Measurements from ENCODE around the gene MATN1. TPM values are rescaled to one million over a fixed set of nuclear protein-coding genes. Genes with fewer than 3 reads are reported as not detected.

Gene MATN1
- total RNA-seq, 2 experiments from 2014 or later = 0.28 to 0.42 TPM

- POLR2A ChIA-PET = no interaction called here
- H4K20me1 ChIP-seq (ENCODE audit: insufficient read depth, low read length) = no peaks in the 10 kb centered on the region
- no peak overlapping the region for H3K27ac ChIP-seq (ENCODE audit: low read depth, low read length, poor library complexity, severe bottlenecking)
- H3K9me2 ChIP-seq (ENCODE audit: insufficient read depth, low read length) = no peaks in the 10 kb centered on the region
- no peaks in the 10 kb centered on the region for H3K79me2 ChIP-seq (ENCODE audit: insufficient read depth, low read depth, low read length)
- CTCF ChIA-PET (ENCODE audit: unreplicated experiment) = no interaction called here
- DNase-seq (ENCODE audit: low spot score) = no peak
- no peaks in the 10 kb centered on the region for H3K36me3 ChIP-seq (ENCODE audit: insufficient read depth, low read length)
- H3K4me3 ChIP-seq (ENCODE audit: low read depth, low read length, poor library complexity, severe bottlenecking) = no peak overlapping the region
- peaks cover 10% of the 10 kb centered on the region for H3K4me1 ChIP-seq (ENCODE audit: insufficient read depth, low read length, poor library complexity, severe bottlenecking)
- intact Hi-C loops (cut with micrococcal nuclease; ENCODE audit: unreplicated experiment) = no loop called here
- TF ChIP-seq, protein P1, sequence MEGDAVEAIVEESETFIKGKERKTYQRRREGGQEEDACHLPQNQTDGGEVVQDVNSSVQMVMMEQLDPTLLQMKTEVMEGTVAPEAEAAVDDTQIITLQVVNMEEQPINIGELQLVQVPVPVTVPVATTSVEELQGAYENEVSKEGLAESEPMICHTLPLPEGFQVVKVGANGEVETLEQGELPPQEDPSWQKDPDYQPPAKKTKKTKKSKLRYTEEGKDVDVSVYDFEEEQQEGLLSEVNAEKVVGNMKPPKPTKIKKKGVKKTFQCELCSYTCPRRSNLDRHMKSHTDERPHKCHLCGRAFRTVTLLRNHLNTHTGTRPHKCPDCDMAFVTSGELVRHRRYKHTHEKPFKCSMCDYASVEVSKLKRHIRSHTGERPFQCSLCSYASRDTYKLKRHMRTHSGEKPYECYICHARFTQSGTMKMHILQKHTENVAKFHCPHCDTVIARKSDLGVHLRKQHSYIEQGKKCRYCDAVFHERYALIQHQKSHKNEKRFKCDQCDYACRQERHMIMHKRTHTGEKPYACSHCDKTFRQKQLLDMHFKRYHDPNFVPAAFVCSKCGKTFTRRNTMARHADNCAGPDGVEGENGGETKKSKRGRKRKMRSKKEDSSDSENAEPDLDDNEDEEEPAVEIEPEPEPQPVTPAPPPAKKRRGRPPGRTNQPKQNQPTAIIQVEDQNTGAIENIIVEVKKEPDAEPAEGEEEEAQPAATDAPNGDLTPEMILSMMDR (conservative IDR thresholded peaks at IDR 0.05; ENCODE audit: low read length) = peak; percentile 72
- no peak for TF ChIP-seq EZH2phosphoT487 (IDR thresholded peaks at IDR 0.05; ENCODE audit: borderline replicate concordance, low read depth, low read length)
- H2AFZ ChIP-seq (ENCODE audit: low read length) = no peak overlapping the region
- no TSS peak for BruUV-seq (replicated peaks)
- no peak overlapping the region for H3K4me2 ChIP-seq (ENCODE audit: low read length)
- peaks cover 10% of the 10 kb centered on the region; the same call in 1 of the 2 replicates for H3K9me3 ChIP-seq (ENCODE audit: low read length)
Measured at GRCh38 chr1:30715216-30715615, 8.2 kb downstream of the MATN1 start.

GRCh38 chr1:30714536-30715090, 8.8 kb downstream of the MATN1 start:
- Histone ChIP-seq H3K4me3 (ENCODE audit: low read depth, low read length, poor library complexity, severe bottlenecking) (no peak overlapping the region), H3K27ac (ENCODE audit: low read depth, low read length, poor library complexity, severe bottlenecking) (no peak overlapping the region), H3K36me3 (ENCODE audit: insufficient read depth, low read length) (no peaks in the 10 kb centered on the region), H2AFZ (ENCODE audit: low read length) (no peak overlapping the region), H3K79me2 (ENCODE audit: insufficient read depth, low read depth, low read length) (no peaks in the 10 kb centered on the region), H3K4me2 (ENCODE audit: low read length) (no peak overlapping the region), H3K9me2 (ENCODE audit: insufficient read depth, low read length) (no peaks in the 10 kb centered on the region), H4K20me1 (ENCODE audit: insufficient read depth, low read length) (no peaks in the 10 kb centered on the region), H3K4me1 (ENCODE audit: insufficient read depth, low read length, poor library complexity, severe bottlenecking) (peaks cover 4% of the 10 kb centered on the region), H3K9me3 (ENCODE audit: low read length) (peaks cover 10% of the 10 kb centered on the region; the same call in 1 of the 2 replicates)
- ChIA-PET CTCF (ENCODE audit: unreplicated experiment) (no interaction called here), POLR2A (no interaction called here)
- intact Hi-C loops (cut with micrococcal nuclease; ENCODE audit: unreplicated experiment) = no loop called here
- no peak for DNase-seq (ENCODE audit: low spot score)
- BruUV-seq (replicated peaks) = no TSS peak
- no peak for TF ChIP-seq EZH2phosphoT487 (IDR thresholded peaks at IDR 0.05; ENCODE audit: borderline replicate concordance, low read depth, low read length)
- TF ChIP-seq, protein P1 (conservative IDR thresholded peaks at IDR 0.05; ENCODE audit: low read length) = no peak

- Histone ChIP-seq H3K4me2 (ENCODE audit: low read length) (no peak overlapping the region), H3K9me3 (ENCODE audit: low read length) (peaks cover 10% of the 10 kb centered on the region; the same call in 1 of the 2 replicates), H3K4me1 (ENCODE audit: insufficient read depth, low read length, poor library complexity, severe bottlenecking) (no peaks in the 10 kb centered on the region), H3K27ac (ENCODE audit: low read depth, low read length, poor library complexity, severe bottlenecking) (no peak overlapping the region), H4K20me1 (ENCODE audit: insufficient read depth, low read length) (no peaks in the 10 kb centered on the region), H3K9me2 (ENCODE audit: insufficient read depth, low read length) (no peaks in the 10 kb centered on the region), H2AFZ (ENCODE audit: low read length) (no peak overlapping the region), H3K79me2 (ENCODE audit: insufficient read depth, low read depth, low read length) (no peaks in the 10 kb centered on the region), H3K36me3 (ENCODE audit: insufficient read depth, low read length) (no peaks in the 10 kb centered on the region), H3K4me3 (ENCODE audit: low read depth, low read length, poor library complexity, severe bottlenecking) (no peak overlapping the region)
- ChIA-PET CTCF (ENCODE audit: unreplicated experiment) (no interaction called here), POLR2A (no interaction called here)
- no peak for DNase-seq (ENCODE audit: low spot score)
- intact Hi-C loops (cut with micrococcal nuclease; ENCODE audit: unreplicated experiment) = no loop called here
- TF ChIP-seq, protein P1 (conservative IDR thresholded peaks at IDR 0.05; ENCODE audit: low read length) = no peak
- TF ChIP-seq EZH2phosphoT487 (IDR thresholded peaks at IDR 0.05; ENCODE audit: borderline replicate concordance, low read depth, low read length) = no peak
- BruUV-seq (replicated peaks) = no TSS peak
Measured at GRCh38 chr1:30714025-30714424, 9.4 kb downstream of the MATN1 start.

Data from OCI-LY7 (cell line).